Measurements from ENCODE around the gene ARL4C.
"Not testable (repeated sequence)": the region's sequence is repeated elsewhere in the genome, so short reads cannot be mapped to it uniquely, and the experiment has no call there.

Gene ARL4C

GRCh38 chr2:234469972-234470371 is 26.9 kb downstream of the ARL4C start:
- no peak for DNase-seq

DNA sequence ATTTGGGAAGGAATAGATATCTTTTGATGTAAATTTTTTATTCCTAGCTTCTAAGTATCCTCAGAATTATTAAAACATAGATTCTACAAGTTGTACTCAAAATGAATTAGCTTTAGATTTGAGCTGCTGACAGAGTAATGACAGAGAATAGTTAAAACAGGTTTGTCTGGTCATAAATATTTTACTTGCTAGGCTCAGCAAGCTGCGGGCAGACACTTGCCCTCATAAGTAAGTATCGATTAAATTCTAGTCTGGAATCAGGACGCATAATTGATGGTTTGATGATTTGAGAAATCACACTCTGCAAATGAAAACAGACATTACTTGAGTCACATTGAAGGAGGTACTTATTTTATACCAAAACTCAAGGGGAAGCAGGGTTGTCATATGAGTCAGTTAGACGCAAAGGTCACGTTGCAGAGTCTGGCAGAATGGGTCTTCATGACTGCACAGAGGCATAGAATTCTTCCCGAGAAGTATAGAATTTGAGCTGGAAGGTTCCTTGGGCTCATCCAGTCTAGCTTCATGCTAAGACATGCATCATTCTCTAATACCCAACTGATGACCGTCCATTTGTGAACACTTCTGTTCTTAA is 27.5 kb downstream of the ARL4C start:
- DNase-seq: no peak

DNA sequence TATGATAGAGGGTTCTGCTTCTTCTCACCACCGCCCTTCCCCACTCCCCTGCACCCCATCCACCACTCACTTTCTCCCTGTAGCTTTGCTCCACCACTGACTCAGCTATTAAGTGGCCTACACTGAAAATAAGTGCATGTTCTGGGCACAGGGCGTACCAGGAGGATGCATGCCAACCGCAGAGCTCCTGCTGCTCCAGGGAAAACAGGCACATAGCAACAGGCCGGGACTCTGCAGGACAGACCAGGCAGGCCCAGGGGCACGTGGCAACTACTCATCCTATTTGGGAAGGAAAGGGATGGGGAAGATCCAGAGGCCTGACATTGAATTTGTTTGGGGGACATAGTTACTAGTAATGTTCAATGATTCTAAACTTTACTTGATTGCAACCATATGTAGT is 28.4 kb downstream of the ARL4C start:
- DNase-seq: no peak

DNA sequence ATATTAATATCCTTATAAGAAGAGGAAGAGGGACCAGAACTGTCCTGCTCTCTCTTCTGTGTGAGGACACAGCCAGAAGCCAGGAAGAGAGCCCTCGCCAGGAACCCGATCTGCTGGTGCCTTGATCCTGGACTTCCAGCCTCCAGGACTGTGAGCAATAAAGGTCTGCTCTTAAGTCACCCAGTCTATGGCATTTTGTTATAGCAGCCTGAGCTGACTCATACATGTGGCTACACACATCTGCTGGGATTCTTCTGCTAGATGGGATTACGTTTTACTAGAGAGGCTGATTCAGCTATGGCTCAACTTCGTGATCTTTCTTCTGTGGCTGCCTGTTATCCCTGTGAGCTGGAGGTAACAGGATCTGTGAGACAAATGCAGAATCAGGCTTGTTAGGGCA is 29.6 kb downstream of the ARL4C start:
- DNase-seq: no peak

DNA sequence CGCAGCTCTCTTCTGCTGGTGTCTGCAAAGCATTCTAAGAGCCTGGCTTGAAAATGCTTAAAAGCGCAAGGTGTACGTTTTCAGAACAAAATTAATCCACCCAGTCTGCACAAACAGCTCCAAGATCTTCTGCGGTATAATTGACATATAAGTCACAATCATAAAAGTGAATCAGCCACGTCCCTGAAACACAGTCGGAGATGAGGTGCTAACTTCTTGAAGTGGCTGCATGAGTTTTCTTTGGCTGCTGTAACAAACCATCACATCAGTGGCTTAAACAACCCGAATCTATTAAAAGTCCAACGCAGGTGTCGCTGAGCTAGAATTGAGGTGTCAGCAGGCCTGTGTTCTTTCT is 32.6 kb downstream of the ARL4C start:
- no peak for DNase-seq

DNA sequence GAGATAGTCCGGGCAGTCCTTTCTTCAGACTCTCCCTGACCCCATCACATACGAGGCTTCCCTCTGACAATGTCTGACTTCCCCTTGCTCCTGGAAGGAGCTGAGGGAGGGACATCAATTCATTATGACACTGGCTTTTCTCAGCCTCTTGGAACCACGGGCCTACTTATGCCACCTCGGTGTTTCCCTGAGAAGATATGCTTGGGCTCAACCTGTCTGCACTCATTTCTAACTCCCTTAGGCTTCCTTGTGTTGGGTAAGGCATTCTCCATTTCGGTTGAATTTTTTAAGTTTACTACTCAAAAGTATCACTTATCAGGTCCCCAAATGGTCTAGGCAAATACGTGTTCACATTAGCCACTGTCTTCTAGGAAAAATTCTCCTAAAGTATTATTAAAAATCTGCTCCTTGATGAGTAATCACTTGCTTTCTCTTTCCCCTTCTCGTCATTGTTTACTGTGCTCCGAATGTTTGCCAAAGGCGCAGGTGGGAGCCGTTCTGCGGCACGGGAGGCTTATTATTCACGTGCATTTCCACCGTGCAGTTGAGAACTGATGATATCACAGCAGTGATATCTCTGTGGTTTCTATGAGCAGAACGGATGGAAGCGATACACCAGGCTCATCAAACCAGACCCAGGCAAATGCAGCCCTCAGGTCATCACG is 33.1 kb downstream of the ARL4C start:
- DNase-seq: peak; percentile 64 to 76

- no peak for DNase-seq
These were observed 34.5 kb downstream of the ARL4C start for GRCh38 chr2:234462218-234462992.

GRCh38 chr2:234459401-234460009 is 37.4 kb downstream of the ARL4C start:
- no peak for DNase-seq

GRCh38 chr2:234458466-234458865 is 38.4 kb downstream of the ARL4C start:
- no peak for DNase-seq

DNA sequence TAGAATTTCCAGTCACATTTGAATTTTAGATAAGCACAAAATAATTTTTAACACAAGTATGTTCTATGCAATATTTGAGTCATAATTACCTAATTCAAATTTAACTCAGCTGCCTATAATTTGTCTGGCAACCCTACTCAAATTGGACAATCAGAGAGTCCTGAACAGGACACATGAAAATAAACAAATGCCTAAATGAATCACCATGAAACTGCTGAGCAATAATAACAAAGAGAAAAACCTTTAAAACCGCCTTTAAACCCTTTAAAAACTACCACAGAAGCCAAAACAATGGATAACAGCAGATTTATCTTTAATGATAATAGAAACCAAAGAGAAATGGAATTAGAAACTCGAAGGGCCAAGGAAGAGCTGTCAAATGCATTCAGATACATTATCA is 39.5 kb downstream of the ARL4C start:
- no peak for DNase-seq

DNA sequence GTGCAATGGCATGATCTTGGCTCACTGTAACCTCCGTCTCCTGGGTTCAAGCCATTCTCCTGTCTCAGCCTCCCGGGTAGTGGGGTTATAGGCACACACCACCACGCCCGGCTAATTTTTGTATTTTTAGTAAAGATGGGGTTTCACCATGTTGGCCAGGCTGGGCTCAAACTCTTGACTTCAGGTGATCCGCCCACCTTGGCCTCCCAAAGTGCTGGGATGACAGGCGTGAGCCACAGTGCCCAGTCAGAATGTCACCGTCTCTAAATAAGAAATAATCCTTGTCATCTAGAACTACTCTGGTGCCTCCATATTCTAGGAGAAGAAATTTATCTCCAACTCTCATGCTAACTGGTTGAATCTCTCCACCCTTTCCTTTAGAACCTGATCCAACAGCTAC is 41.6 kb downstream of the ARL4C start:
- DNase-seq: not testable (repeated sequence)

DNA sequence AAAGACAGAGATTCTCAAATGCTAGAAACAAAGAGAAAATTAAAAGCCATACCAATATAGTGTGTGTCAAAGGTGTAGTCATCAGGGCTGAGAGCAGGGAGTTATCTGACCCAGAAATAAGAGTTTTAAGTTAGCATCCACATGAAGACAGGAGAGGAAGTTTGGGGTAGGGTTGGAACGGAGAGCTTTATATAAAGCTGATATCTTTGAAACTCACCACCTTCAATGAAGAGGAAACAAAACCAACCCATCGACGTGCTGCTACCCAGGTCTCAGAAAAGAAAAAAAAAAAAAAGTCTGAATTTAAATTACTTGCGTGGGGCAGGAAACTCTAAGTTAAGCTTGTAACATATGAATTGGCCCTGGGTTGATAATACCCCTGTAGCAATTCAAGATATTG is 42.4 kb downstream of the ARL4C start:
- DNase-seq: no peak

DNA sequence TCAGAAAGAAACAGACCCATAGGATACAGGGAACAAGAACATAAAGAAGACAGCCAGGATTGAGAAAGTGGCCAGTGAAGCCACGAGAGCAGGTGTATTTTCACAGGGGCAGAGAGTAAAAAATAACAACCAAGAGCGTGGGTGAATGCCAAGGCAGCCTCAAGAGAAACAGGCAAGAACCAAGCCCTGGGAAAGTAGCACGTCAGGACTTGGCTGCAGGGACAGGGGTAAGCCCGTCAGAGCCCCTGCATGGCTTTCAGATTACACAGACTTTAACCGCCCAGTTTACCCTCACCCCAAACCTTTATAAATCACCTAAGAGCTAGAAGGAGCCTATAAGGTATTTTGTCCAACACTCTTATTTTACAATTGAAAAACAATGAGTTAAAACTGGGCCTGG is 43.7 kb downstream of the ARL4C start:
- DNase-seq: peak in 1 of 2 experiments; percentile 45

DNA sequence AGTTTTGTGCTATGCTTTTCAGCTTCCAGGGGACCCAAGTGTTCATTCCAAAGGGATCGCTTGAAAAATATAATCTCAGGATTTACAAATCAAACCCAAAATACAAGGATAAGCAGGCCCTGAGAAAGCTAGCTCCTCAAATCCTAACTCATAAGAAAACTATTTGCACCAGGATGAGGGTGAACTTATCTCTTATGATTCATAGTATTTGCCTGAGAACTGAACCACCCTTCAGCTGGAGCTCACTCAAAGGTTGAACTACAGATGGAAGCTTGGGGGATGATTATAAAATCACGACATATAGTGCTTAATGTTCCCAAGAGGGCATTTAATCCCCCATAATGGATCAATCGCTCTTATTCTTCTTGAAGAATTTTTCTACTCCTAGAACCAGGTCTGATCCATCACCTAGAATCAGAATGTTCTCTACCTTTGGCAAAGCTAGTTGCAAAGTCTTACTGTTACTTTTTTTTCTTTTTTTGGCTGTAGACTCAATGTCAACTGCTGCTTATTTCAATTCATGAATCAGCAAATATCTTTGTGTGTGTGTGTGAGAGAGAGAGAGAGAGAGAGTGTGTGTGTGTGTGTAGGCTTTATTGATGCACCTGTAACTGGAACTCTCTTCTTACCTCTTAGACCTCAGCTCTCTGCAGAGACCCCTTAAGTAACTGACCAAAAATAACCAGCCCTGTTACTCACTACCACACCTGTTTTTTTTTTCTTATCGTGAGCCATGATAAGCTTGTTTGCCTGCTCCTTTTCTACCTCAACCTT is 44.8 kb downstream of the ARL4C start:
- DNase-seq: no peak

- DNase-seq: no peak
These were observed 45.6 kb downstream of the ARL4C start for GRCh38 chr2:234451242-234451641.

DNA sequence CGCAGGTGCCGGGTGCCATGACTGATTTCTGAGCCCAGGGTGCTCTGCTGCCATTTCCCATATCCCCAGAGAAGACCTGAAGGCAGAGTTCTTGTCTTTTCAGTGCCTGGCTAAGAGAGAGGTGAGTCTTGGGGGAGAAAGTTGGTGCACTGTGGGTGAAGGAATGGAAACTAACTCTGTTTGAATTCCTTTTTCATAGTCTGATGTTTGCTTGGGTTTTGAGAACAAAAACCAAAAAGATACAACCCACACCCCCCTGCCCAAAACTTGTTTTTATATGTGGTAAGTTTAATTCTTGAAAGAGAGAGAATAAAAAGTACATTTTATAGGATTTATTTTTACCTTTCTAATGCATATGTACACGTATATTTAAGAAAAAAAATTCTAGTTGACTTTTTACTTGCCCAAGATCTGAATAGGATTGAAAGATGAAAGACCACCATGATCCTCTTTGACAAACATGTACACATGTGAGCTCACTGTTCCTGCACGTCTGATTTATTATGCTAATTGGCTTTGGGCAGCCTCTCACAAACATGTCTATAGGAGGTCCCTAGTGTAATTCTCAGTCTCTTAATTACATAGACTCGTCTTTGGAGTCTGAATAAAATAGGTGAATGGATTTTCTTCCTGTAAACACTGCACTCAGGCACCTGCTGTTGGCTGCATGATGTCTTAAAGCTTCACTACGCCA is 46.3 kb downstream of the ARL4C start:
- no peak for DNase-seq

DNA sequence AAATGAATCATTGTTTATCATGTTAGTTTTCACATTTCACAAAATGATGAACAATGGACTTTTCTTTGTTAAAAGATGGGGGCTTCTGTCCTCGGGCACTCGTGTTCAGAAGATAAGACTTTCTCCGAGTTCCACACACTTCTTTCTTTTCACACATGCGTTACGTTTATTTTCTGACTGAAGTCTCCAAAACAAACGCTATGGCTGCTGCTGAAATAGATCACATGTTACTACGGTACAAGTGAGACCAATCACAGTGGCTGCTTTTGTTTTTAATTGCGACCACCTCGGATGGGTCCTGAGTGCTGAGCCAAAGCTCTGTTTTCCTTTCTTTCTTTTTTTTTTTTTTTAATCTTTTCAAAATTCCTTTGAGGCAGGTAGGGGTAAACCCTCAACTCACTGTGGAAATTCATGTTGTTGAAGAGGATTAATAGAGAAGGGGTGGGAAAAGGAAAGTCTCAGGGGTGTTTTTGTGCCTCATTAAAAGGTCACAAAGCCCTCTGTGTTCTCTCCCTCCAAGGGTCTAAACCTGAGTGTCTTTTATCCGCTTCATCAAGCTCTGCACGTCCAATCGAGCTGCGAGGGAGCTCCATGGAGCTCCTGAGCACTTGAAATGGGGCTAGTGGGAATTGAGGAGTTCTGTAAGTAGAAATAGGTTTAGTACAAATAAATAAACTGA is 48.2 kb downstream of the ARL4C start:
- no peak for DNase-seq

DNA sequence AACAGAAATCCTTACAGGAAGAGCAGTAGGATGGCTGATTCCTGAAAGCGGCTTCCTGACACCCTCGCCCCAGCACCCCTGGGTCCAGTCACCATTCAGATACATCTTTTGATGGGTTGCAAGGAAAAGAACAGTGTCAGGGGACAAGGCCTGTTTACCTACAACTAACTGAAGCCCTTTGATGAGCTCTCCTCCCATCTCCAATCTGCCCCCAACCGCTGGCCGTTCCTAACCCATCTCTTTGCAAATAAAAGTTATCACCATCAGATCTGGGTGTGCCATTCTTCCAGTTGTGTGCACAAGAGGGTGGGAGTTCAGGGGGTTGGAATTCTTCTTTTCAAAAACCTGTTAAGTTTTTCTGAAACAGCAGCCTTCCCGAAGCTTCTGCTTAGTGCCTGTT is 48.9 kb downstream of the ARL4C start:
- DNase-seq: no peak

GRCh38 chr2:234447189-234447588 is 49.7 kb downstream of the ARL4C start:
- DNase-seq: no peak

GRCh38 chr2:234446404-234447076 is 50.3 kb downstream of the ARL4C start:
- DNase-seq: peak; percentile 76 to 81

GRCh38 chr2:234444893-234445292 is 52.0 kb downstream of the ARL4C start:
- peak; percentile 51 to 61 for DNase-seq

All from activated CD4-positive, alpha-beta T cell treated with anti-CD3 and anti-CD28 coated beads, Interleukin-2, amount 50 U/mL, for 48 hours (primary cell).